Naive thymus-derived CD4-positive, alpha-beta T cell (primary cell): Measurements from ENCODE around the gene BCKDHA. TPM values are rescaled to one million over a fixed set of nuclear protein-coding genes. Genes with fewer than 3 reads are reported as not detected.

Source experiments
- ATAC-seq: fragments of 150-1000 bp; cut with Tn5 transposase; 2 replicates; pipeline ENCODE4 v1.10.0; 2021; ENCODE audit warnings: mild to moderate bottlenecking, moderate library complexity
- CTCF ChIA-PET: fragments of 350-600 bp; sonication (Branson Sonifier 250); formaldehyde crosslinking; loops from one replicate; lab custom pipeline; 2021; ENCODE audit warnings: antibody characterized with exemption; lab: Charles Lee
- POLR2A ChIA-PET: fragments of 350-600 bp; sonication (Branson Sonifier 250); formaldehyde crosslinking; loops from one replicate; lab custom pipeline; 2021; ENCODE audit warnings: antibody characterized with exemption, inconsistent platforms; lab: Charles Lee
- DNase-seq, 9 donors: peaks; one replicate each; pipeline versions ENCODE4 v3.0.0 to v3.0.0-alpha.2; 2020 to 2022; ENCODE audit warnings: mixed read lengths in 1 of 9
- H3K27ac ChIP-seq: one replicate; pipeline ENCODE4 v1.7.0; 2013; ENCODE audit warnings: mild to moderate bottlenecking, low read depth, low read length, moderate library complexity
- H3K27me3 ChIP-seq, 2 donors: one replicate each; pipeline ENCODE4 v1.7.0; 2013; ENCODE audit warnings: low read length in 2 of 2, mild to moderate bottlenecking in 2 of 2, moderate library complexity in 2 of 2; ENCODE audit not compliant: control insufficient read depth in 2 of 2, insufficient read depth in 2 of 2
- H3K36me3 ChIP-seq, 3 experiments: 1 replicate in 2 of 3; 2 replicates in 1 of 3; pipeline ENCODE4 v1.7.0; 2013; ENCODE audit warnings: low read length in 3 of 3, mild to moderate bottlenecking in 3 of 3, moderate library complexity in 1 of 3; ENCODE audit not compliant: insufficient read depth in 3 of 3, control insufficient read depth in 2 of 3
- H3K4me1 ChIP-seq, 2 donors: one replicate each; pipeline ENCODE4 v1.7.0; 2013; ENCODE audit warnings: low read length in 2 of 2, mild to moderate bottlenecking in 2 of 2, moderate library complexity in 1 of 2; ENCODE audit not compliant: control insufficient read depth in 2 of 2, insufficient read depth in 2 of 2
- H3K4me3 ChIP-seq: 2 replicates; pipeline ENCODE4 v1.7.0; 2013; ENCODE audit warnings: mild to moderate bottlenecking, low read length
- H3K9me3 ChIP-seq, 3 experiments: 1 replicate in 2 of 3; 2 replicates in 1 of 3; pipeline ENCODE4 v1.7.0; 2013; ENCODE audit warnings: low read length in 3 of 3; ENCODE audit not compliant: control insufficient read depth in 2 of 3
- H3K27ac Mint-ChIP-seq, 9 donors: one replicate each; pipeline ENCODE4 v1.8.0; 2020 to 2022; ENCODE audit warnings: mixed read lengths in 9 of 9, mild to moderate bottlenecking in 8 of 9, moderate library complexity in 5 of 9, inconsistent platforms in 2 of 9
- H3K27me3 Mint-ChIP-seq, 5 donors: one replicate each; pipeline ENCODE4 v1.8.0; 2021 to 2022; ENCODE audit warnings: mixed read lengths in 5 of 5, mild to moderate bottlenecking in 1 of 5
- H3K36me3 Mint-ChIP-seq, 5 donors: one replicate each; pipeline ENCODE4 v1.8.0; 2020 to 2022; ENCODE audit warnings: mixed read lengths in 5 of 5, mild to moderate bottlenecking in 3 of 5, inconsistent platforms in 1 of 5
- H3K4me1 Mint-ChIP-seq, 7 donors: one replicate each; pipeline ENCODE4 v1.8.0; 2020 to 2022; ENCODE audit warnings: mixed read lengths in 7 of 7, mild to moderate bottlenecking in 3 of 7, inconsistent platforms in 1 of 7
- H3K4me3 Mint-ChIP-seq, 10 donors: one replicate each; pipeline ENCODE4 v1.8.0; 2020 to 2022; ENCODE audit warnings: mild to moderate bottlenecking in 10 of 10, mixed read lengths in 10 of 10, moderate library complexity in 6 of 10, inconsistent platforms in 2 of 10
- H3K9me3 Mint-ChIP-seq, 11 donors: one replicate each; pipeline ENCODE4 v1.8.0; 2020 to 2022; ENCODE audit warnings: mixed read lengths in 11 of 11, mild to moderate bottlenecking in 4 of 11, inconsistent platforms in 1 of 11, moderate library complexity in 1 of 11
- intact Hi-C, 2 donors: fragments of 100-400 bp; cut with micrococcal nuclease; formaldehyde crosslinking; loops; one replicate each; pipeline ENCODE4 v1.15.1; 2023
- polyA plus RNA-seq, 2 donors: library from polyadenylated mRNA; unstranded; fragments of 300-500 nt; fragmentation: Illumina TruSeq; gene quantifications; one replicate each; pipeline ENCODE4 v1.2.3, GENCODE V29; 2021
- total RNA-seq, 6 experiments: library from RNA in 5 of 6; stranded (reverse) in 5 of 6; gene quantifications; 1 replicate in 5 of 6; 2 replicates in 1 of 6; pipeline ENCODE4 v1.2.3 and lab custom pipeline; 2021 to 2026

Gene BCKDHA
- total and polyA plus RNA-seq, 7 experiments from 2014 or later = 19.4 to 55.9 (median 21.4) TPM

- no peaks in the 10 kb centered on the region for H3K9me3 ChIP-seq
- no peaks in the 10 kb centered on the region for H3K9me3 Mint-ChIP-seq
- peaks cover 0 to 38% (median 0%) of the 10 kb centered on the region in 3 experiments for H3K36me3 ChIP-seq
- peak; percentile 65 for ATAC-seq
- intact Hi-C loops = no loop called here
- ChIA-PET CTCF (no interaction called here), POLR2A (interaction anchor here (1.8 kb wide), 1 partner anchor 31 kb away, joined by 4 read pairs; no protein-coding TSS in a partner anchor)
- H3K4me1 ChIP-seq = peaks cover 0 to 4% of the 10 kb centered on the region in 2 donors
- H3K27ac ChIP-seq = no peak overlapping the region
- peaks cover 4 to 14% (median 7%) of the 10 kb centered on the region in 5 donors for H3K36me3 Mint-ChIP-seq
- H3K4me1 Mint-ChIP-seq = peaks cover 0 to 29% (median 16%) of the 10 kb centered on the region in 7 donors
- no peak for DNase-seq
- no peaks in the 10 kb centered on the region for H3K27me3 ChIP-seq
- H3K27me3 Mint-ChIP-seq = no peaks in the 10 kb centered on the region
- H3K4me3 ChIP-seq = no peak overlapping the region
- H3K27ac Mint-ChIP-seq = peak overlapping the region in 3 of 9 donors; percentile 43 to 77 (median 45)
- H3K4me3 Mint-ChIP-seq = no peak overlapping the region
These were observed 11.7 kb downstream of the BCKDHA start for GRCh38 chr19:41409288-41409687.

- Mint-ChIP-seq H3K36me3 (peaks cover 6 to 18% (median 8%) of the 10 kb centered on the region in 5 donors), H3K9me3 (no peaks in the 10 kb centered on the region), H3K27ac (peak overlapping the region in 1 of 9 donors; percentile 47), H3K4me3 (no peak overlapping the region), H3K27me3 (no peaks in the 10 kb centered on the region), H3K4me1 (peaks cover 0 to 31% (median 16%) of the 10 kb centered on the region in 7 donors)
- ChIA-PET CTCF (interaction anchor here (0.8 kb wide), 1 partner anchor 1000 kb away, joined by 3 read pairs; no protein-coding TSS in a partner anchor), POLR2A (no interaction called here)
- Histone ChIP-seq H3K36me3 (peaks cover 0 to 50% (median 0%) of the 10 kb centered on the region in 3 experiments), H3K27ac (no peak overlapping the region), H3K9me3 (no peaks in the 10 kb centered on the region), H3K27me3 (no peaks in the 10 kb centered on the region), H3K4me3 (no peak overlapping the region), H3K4me1 (peaks cover 0 to 4% of the 10 kb centered on the region in 2 donors)
- no peak for ATAC-seq
- no peak for DNase-seq
- intact Hi-C loops = no loop called here
These were observed 12.9 kb downstream of the BCKDHA start for GRCh38 chr19:41410336-41411054.

DNA sequence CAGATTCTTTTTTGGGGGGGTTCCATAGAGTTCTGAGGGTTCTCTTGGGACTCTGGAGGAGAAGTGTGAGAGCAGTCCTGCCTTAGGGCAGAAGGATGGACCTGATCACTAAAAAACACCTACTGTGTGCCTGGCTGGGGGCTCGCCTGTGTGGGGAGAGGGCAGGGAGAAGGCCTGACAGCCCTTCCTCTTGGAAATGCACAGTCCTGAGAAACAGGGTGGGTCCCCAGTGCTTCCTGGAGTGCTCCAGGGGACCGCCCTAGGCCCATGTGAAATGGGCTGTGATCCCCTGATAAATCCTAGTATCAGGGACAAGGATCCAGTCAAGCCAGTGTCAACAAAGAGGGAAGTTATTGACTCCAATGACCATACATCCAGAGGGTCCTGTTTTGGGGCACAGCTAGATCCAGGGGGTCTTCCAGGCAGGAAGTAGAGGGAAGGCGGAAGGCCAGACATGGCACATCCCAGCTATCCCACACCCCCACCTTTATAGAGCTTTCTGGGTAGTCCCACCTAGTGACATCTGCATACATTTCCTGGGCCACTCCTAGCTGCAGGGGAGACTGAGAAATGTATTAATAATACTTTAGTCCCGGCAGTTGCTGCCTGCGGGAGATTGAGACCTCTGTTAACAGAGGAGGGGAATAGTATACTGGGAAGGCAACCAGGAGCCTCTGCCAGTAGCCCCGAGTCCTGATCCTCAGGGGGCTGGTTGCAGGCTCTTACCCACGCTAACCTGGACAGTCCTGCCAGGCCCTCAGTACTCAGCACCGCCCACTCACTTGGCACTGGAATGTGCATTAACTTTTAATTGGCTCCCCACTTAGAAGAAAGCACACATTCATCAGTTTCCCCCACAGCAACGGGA is 13.7 kb downstream of the BCKDHA start:
- peaks cover 0 to 49% (median 0%) of the 10 kb centered on the region in 3 experiments for H3K36me3 ChIP-seq
- intact Hi-C loops = no loop called here
- DNase-seq (no peak), ATAC-seq (no peak)
- Mint-ChIP-seq H3K9me3 (no peaks in the 10 kb centered on the region), H3K36me3 (peaks cover 6 to 20% (median 8%) of the 10 kb centered on the region in 5 donors), H3K27ac (peak overlapping the region in 1 of 9 donors; percentile 26), H3K4me3 (no peak overlapping the region), H3K27me3 (no peaks in the 10 kb centered on the region), H3K4me1 (peaks cover 0 to 28% (median 16%) of the 10 kb centered on the region in 7 donors)
- no peak overlapping the region for H3K4me3 ChIP-seq
- H3K27me3 ChIP-seq = no peaks in the 10 kb centered on the region
- H3K27ac ChIP-seq = no peak overlapping the region
- H3K4me1 ChIP-seq = peaks cover 0 to 4% of the 10 kb centered on the region in 2 donors
- CTCF ChIA-PET = interaction anchor here (0.8 kb wide), 1 partner anchor 1001 kb away, joined by 3 read pairs; no protein-coding TSS in a partner anchor
- POLR2A ChIA-PET = no interaction called here
- no peaks in the 10 kb centered on the region for H3K9me3 ChIP-seq

GRCh38 chr19:41411968-41412265 is 14.3 kb downstream of the BCKDHA start:
- Histone ChIP-seq H3K36me3 (peaks cover 0 to 55% (median 0%) of the 10 kb centered on the region in 3 experiments), H3K4me1 (peaks cover 0 to 4% of the 10 kb centered on the region in 2 donors), H3K27ac (no peak overlapping the region), H3K4me3 (no peak overlapping the region), H3K9me3 (no peaks in the 10 kb centered on the region), H3K27me3 (no peaks in the 10 kb centered on the region)
- POLR2A ChIA-PET = interaction anchor here (1.3 kb wide), 1 partner anchor 13 kb away, joined by 3 read pairs; no protein-coding TSS in a partner anchor
- DNase-seq (no peak), ATAC-seq (no peak)
- Mint-ChIP-seq H3K27ac (peak overlapping the region in 1 of 9 donors; percentile 38), H3K4me1 (peaks cover 0 to 25% (median 15%) of the 10 kb centered on the region in 7 donors), H3K27me3 (no peaks in the 10 kb centered on the region), H3K36me3 (peaks cover 6 to 21% (median 8%) of the 10 kb centered on the region in 5 donors), H3K9me3 (no peaks in the 10 kb centered on the region), H3K4me3 (no peak overlapping the region)
- intact Hi-C loops = no loop called here
- CTCF ChIA-PET = no interaction called here

- intact Hi-C loops = no loop called here
- POLR2A ChIA-PET = interaction anchor here (1.3 kb wide), 1 partner anchor 14 kb away, joined by 3 read pairs; no protein-coding TSS in a partner anchor
- no peaks in the 10 kb centered on the region for H3K27me3 Mint-ChIP-seq
- no peak overlapping the region for H3K4me3 Mint-ChIP-seq
- H3K36me3 Mint-ChIP-seq = peaks cover 6 to 26% (median 8%) of the 10 kb centered on the region in 5 donors
- DNase-seq (no peak), ATAC-seq (no peak)
- Histone ChIP-seq H3K27me3 (no peaks in the 10 kb centered on the region), H3K4me1 (peaks cover 0 to 4% of the 10 kb centered on the region in 2 donors), H3K4me3 (no peak overlapping the region), H3K9me3 (no peaks in the 10 kb centered on the region), H3K27ac (no peak overlapping the region), H3K36me3 (peaks cover 0 to 64% (median 0%) of the 10 kb centered on the region in 3 experiments)
- H3K27ac Mint-ChIP-seq = no peak overlapping the region
- CTCF ChIA-PET = no interaction called here
- no peaks in the 10 kb centered on the region for H3K9me3 Mint-ChIP-seq
- peaks cover 0 to 21% (median 11%) of the 10 kb centered on the region in 7 donors for H3K4me1 Mint-ChIP-seq
These were observed 15.3 kb downstream of the BCKDHA start for GRCh38 chr19:41412953-41413352.

GRCh38 chr19:41413947-41414346 is 16.3 kb downstream of the BCKDHA start:
- H3K27ac Mint-ChIP-seq = no peak overlapping the region
- H3K27ac ChIP-seq = no peak overlapping the region
- no peak for DNase-seq
- no peak overlapping the region for H3K4me3 Mint-ChIP-seq
- ChIA-PET POLR2A (no interaction called here), CTCF (no interaction called here)
- no peaks in the 10 kb centered on the region for H3K9me3 ChIP-seq
- no peaks in the 10 kb centered on the region for H3K9me3 Mint-ChIP-seq
- peaks cover 0 to 4% of the 10 kb centered on the region in 2 donors for H3K4me1 ChIP-seq
- no peak for ATAC-seq
- no peak overlapping the region for H3K4me3 ChIP-seq
- intact Hi-C loops = no loop called here
- no peaks in the 10 kb centered on the region for H3K27me3 Mint-ChIP-seq
- H3K36me3 Mint-ChIP-seq = peaks cover 6 to 31% (median 10%) of the 10 kb centered on the region in 5 donors
- H3K4me1 Mint-ChIP-seq = peaks cover 0 to 21% (median 11%) of the 10 kb centered on the region in 7 donors
- peaks cover 0 to 74% (median 2%) of the 10 kb centered on the region in 3 experiments for H3K36me3 ChIP-seq
- H3K27me3 ChIP-seq = no peaks in the 10 kb centered on the region
